Prostate gland (tissue), 2 donors: ENCODE results near the gene RBM44. TPM values are rescaled to one million over a fixed set of nuclear protein-coding genes. Genes with fewer than 3 reads are reported as not detected.
"Not testable (repeated sequence)": the region's sequence is repeated elsewhere in the genome, so short reads cannot be mapped to it uniquely, and the experiment has no call there.

ENCODE experiments used
- DNase-seq: peaks from one replicate; pipeline ENCODE4 v3.0.0-alpha.2; 2019; ENCODE audit warnings: low spot score
- H3K27ac ChIP-seq, 2 donors: fragments of 200-600 bp; sonication (generic); 2 replicates each; pipeline ENCODE4 v1.5.1; 2017 to 2019
- H3K27me3 ChIP-seq: fragments of 200-600 bp; sonication (generic); replicated peaks from 2 replicates; pipeline ENCODE4 v1.5.1; 2019; ENCODE audit not compliant: insufficient read depth
- H3K36me3 ChIP-seq, 2 donors: fragments of 200-600 bp; sonication (generic); 1 replicate in 1 of 2; 2 replicates in 1 of 2; pipeline versions ENCODE4 v1.5.1 to v1.8.1; 2017 to 2019
- H3K4me1 ChIP-seq: fragments of 200-600 bp; sonication (generic); replicated peaks from 2 replicates; pipeline ENCODE4 v1.5.1; 2019
- H3K4me3 ChIP-seq, 2 donors: fragments of 200-600 bp; sonication (generic); 2 replicates each; pipeline ENCODE4 v1.5.1; 2017 to 2019
- H3K9me3 ChIP-seq: fragments of 200-600 bp; sonication (generic); 2 replicates; pipeline ENCODE4 v1.5.1; 2017
- POLR2A ChIP-seq: fragments of 450-650 bp; IDR thresholded peaks from one replicate; pipeline ENCODE4 v1.6.1; 2016; ENCODE audit warnings: antibody characterized with exemption, mild to moderate bottlenecking
- POLR2AphosphoS5 ChIP-seq: sonication (generic); formaldehyde crosslinking; IDR thresholded peaks from one replicate; pipeline ENCODE4 v1.6.1; 2017; ENCODE audit warnings: antibody characterized with exemption
- WGBS: methylation state at CpG from one replicate; pipeline ENCODE4 v1.1.5; 2018; 5-methylcytosine and 5-hydroxymethylcytosine counted together
- intact Hi-C: fragments of 100-400 bp; cut with DNase I; formaldehyde crosslinking; loops from one replicate; pipeline ENCODE4 v1.14.2; 2022
- total RNA-seq, 2 donors: library from RNA; depleted of rRNA; stranded (reverse); fragments of >200 nt; gene quantifications; one replicate each; pipeline ENCODE4 v1.1.0, GENCODE V29; 2016
- TF ChIP-seq, protein P1 (sequence below), 4 experiments: fragments of 200-600 bp in 2 of 4; fragments of 450-650 bp in 2 of 4; sonication (generic) in 2 of 4; IDR thresholded peaks; 1 replicate in 3 of 4; 2 replicates in 1 of 4; pipeline ENCODE4 v1.5.1; 2016 to 2019; ENCODE audit warnings: antibody characterized with exemption in 4 of 4, mild to moderate bottlenecking in 2 of 4, moderate library complexity in 2 of 4

The RBM44 gene
- total RNA-seq, 2 donors from 2014 or later: 0.23 to 6.0 TPM

DNA sequence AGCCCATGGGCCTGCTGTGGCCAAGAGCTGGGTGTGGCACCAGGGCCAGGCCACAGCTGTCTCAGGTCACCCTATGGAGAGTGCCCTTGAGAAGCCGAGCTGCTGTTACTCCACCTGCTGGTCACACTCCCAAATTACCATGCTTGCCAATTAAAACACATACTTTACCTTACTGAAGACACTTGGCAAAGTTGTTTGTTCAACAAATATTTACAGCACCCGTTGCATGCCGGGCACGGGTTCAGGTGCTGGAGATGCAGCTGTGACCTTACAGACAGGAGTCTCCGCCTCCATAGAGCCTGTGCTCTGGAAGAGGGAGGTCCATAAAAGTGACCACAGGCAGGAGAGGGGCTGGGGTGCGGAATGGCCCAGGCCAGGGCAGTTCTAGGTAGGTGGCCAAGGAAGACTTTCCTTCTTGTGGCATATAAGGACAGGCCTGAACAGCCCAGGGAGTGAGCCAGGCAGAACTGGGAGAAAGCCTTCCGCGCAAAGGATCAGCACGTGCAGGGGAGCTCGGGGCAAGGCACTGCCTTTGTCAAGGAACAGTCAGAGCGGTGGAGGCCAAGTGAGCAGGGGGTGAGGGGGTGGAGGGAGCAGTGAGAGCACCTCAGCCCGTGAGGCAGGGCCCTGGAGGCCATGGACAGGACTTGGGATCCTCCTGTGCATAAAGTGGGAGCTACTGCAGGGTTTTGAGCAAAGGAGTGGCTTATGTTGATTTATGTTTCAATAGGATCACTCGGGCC, 23.6 kb upstream of the RBM44 start:
- WGBS: 69% methylated on average over 13 of the region's 13 CpGs
- Histone ChIP-seq H3K27ac (no peak overlapping the region), H3K4me1 (peaks cover 3% of the 10 kb centered on the region), H3K9me3 (no peaks in the 10 kb centered on the region), H3K27me3 (no peaks in the 10 kb centered on the region), H3K4me3 (no peak overlapping the region), H3K36me3 (no peaks in the 10 kb centered on the region)
- TF ChIP-seq POLR2A (no peak), POLR2AphosphoS5 (peak; percentile 45)
- TF ChIP-seq, protein P1, sequence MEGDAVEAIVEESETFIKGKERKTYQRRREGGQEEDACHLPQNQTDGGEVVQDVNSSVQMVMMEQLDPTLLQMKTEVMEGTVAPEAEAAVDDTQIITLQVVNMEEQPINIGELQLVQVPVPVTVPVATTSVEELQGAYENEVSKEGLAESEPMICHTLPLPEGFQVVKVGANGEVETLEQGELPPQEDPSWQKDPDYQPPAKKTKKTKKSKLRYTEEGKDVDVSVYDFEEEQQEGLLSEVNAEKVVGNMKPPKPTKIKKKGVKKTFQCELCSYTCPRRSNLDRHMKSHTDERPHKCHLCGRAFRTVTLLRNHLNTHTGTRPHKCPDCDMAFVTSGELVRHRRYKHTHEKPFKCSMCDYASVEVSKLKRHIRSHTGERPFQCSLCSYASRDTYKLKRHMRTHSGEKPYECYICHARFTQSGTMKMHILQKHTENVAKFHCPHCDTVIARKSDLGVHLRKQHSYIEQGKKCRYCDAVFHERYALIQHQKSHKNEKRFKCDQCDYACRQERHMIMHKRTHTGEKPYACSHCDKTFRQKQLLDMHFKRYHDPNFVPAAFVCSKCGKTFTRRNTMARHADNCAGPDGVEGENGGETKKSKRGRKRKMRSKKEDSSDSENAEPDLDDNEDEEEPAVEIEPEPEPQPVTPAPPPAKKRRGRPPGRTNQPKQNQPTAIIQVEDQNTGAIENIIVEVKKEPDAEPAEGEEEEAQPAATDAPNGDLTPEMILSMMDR (IDR thresholded peaks at IDR 0.05): peak in 3 of 4 experiments; percentile 56 to 63 (median 63)
- intact Hi-C loops: no loop called here
- peak; percentile 51 for DNase-seq

DNA sequence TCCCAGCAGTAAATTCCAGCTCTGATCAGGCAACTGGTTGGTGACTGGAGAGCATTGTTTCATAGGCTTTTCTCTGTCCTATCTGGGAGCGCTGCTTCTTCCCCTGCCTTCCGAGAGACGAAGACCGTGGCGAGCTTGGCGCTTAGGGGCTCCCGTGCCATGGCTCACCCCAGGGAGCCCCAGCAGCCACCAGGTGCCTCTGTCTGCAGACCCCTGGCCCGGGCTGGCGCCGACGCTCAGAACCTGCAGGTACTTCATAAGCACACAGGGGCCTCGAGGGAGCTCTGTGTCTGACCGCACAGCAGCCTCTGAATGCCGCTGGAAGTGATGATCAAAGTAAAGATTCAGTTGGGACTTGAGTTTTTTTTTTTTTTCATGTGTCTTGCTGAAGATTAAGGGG, 19.1 kb upstream of the RBM44 start:
- H3K36me3 ChIP-seq: no peaks in the 10 kb centered on the region
- intact Hi-C loops: no loop called here
- no peak for TF ChIP-seq POLR2AphosphoS5
- TF ChIP-seq, protein P1 (IDR thresholded peaks at IDR 0.05): no peak
- no peak for TF ChIP-seq POLR2A
- H3K4me1 ChIP-seq: peaks cover 3% of the 10 kb centered on the region
- no peak overlapping the region for H3K27ac ChIP-seq
- no peaks in the 10 kb centered on the region for H3K9me3 ChIP-seq
- no peaks in the 10 kb centered on the region for H3K27me3 ChIP-seq
- H3K4me3 ChIP-seq: no peak overlapping the region
- 94% methylated on average over 13 of the region's 14 CpGs for WGBS
- DNase-seq: no peak

DNA sequence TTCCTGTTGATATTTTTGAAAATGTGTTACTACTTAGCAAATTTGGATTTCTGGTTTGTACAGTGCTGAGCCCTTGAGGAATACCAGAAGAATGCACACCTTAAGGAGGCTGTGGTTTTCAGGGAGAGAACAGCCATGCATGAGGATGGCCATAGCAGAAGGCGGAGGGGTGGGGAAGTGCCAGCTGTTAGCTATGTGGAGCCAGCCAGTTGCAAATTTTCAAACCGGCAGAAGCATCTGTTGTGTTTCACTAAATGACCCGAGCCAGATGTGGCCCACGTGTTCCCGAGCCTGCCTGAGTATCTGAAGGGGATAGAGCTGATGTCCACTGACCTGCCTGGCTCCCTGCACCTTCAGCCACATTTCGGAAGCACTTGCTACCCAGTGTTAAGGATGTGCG, 16.4 kb upstream of the RBM44 start:
- no peak overlapping the region for H3K27ac ChIP-seq
- TF ChIP-seq POLR2A (no peak), POLR2AphosphoS5 (no peak)
- TF ChIP-seq, protein P1 (IDR thresholded peaks at IDR 0.05): no peak
- no peaks in the 10 kb centered on the region for H3K36me3 ChIP-seq
- 92% methylated on average over 7 of the region's 7 CpGs for WGBS
- no peaks in the 10 kb centered on the region for H3K27me3 ChIP-seq
- no peak for DNase-seq
- no peak overlapping the region for H3K4me3 ChIP-seq
- no peaks in the 10 kb centered on the region for H3K9me3 ChIP-seq
- intact Hi-C loops: no loop called here
- H3K4me1 ChIP-seq: no peaks in the 10 kb centered on the region

DNA sequence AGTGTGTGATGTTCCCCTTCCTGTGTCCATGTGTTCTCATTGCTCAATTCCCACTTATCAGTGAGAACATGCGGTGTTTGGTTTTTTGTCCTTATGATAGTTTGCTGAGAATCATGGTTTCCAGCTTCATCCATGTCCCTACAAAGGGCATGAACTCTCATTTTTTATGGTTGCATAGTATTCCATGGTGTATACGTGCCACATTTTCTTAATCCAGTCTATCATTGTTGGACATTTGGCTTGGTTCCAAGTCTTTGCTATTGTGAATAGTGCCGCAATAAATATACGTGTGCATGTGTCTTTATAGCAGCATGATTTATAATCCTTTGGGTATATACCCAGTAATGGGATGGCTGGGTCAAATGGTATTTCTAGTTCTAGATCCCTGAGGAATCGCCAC, 14.9 kb upstream of the RBM44 start:
- H3K36me3 ChIP-seq, H3K9me3 ChIP-seq, intact Hi-C loops, H3K27ac ChIP-seq, H3K4me3 ChIP-seq, DNase-seq, H3K4me1 ChIP-seq, H3K27me3 ChIP-seq: not testable (repeated sequence)
- 88% methylated on average over 4 of the region's 5 CpGs for WGBS

DNA sequence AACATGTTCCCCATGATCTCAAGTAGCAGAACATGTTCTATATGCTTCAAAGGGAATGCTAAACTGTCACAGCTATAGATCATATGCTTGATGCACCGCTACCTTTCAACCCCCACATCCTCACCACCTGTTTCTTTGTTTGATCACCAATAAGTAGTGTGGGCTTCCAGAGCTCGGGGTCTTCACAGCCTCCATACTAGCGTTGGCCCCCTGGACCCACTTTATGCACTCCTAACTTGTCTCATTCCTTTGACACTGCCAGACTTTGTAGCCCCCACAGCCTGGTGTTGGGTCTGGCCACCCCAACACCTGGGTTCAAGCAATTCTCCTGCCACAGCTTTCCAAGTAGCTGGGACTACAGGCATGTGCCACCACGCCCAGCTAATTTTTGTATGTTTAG, 11.6 kb upstream of the RBM44 start:
- WGBS: 97% methylated on average over 4 of the region's 4 CpGs
- TF ChIP-seq POLR2AphosphoS5: no peak
- TF ChIP-seq, protein P1 (IDR thresholded peaks at IDR 0.05): no peak
- no peak for TF ChIP-seq POLR2A
- Histone ChIP-seq H3K27ac (no peak overlapping the region), H3K36me3 (no peaks in the 10 kb centered on the region), H3K4me1 (no peaks in the 10 kb centered on the region), H3K4me3 (no peak overlapping the region), H3K27me3 (no peaks in the 10 kb centered on the region), H3K9me3 (no peaks in the 10 kb centered on the region)
- intact Hi-C loops: no loop called here
- DNase-seq: no peak
